NCI-H460 (cell line): Measurements from ENCODE around the gene SHMT1. TPM values are rescaled to one million over a fixed set of nuclear protein-coding genes. Genes with fewer than 3 reads are reported as not detected.

Experiments
- DNase-seq: peaks from one replicate; pipeline ENCODE4 v3.0.0-alpha.2; 2016; ENCODE audit warnings: low read depth; ENCODE audit errors: extremely low read depth
- total RNA-seq: library from RNA; depleted of rRNA; stranded (reverse); fragments of >200 nt; shearing (Covaris generic); gene quantifications from 2 replicates; pipeline ENCODE4 v1.2.3, GENCODE V29; 2014

SHMT1 gene
- total RNA-seq, 1 experiment from 2014 or later: 18.7 TPM

GRCh38 chr17:18328643-18329204 lies 34.6 kb downstream of the SHMT1 start:
- DNase-seq: no peak

GRCh38 chr17:18327556-18327955 lies 35.8 kb downstream of the SHMT1 start:
- no peak for DNase-seq

GRCh38 chr17:18327093-18327492 lies 36.3 kb downstream of the SHMT1 start:
- DNase-seq: no peak

GRCh38 chr17:18326572-18326971 lies 36.8 kb downstream of the SHMT1 start:
- no peak for DNase-seq

- DNase-seq: no peak
Observed at GRCh38 chr17:18326039-18326438, 37.3 kb downstream of the SHMT1 start.

- DNase-seq: no peak
Observed at GRCh38 chr17:18324140-18325050, 39.0 kb downstream of the SHMT1 start.

- DNase-seq: no peak
Observed at GRCh38 chr17:18323507-18324139, 39.7 kb downstream of the SHMT1 start.

GRCh38 chr17:18323007-18323406 lies 40.3 kb downstream of the SHMT1 start:
- no peak for DNase-seq

GRCh38 chr17:18322522-18322921 lies 40.8 kb downstream of the SHMT1 start:
- no peak for DNase-seq

- DNase-seq: peak; percentile 30
Observed at GRCh38 chr17:18321309-18321708, 42.0 kb downstream of the SHMT1 start.

GRCh38 chr17:18320301-18320700 lies 43.0 kb downstream of the SHMT1 start:
- no peak for DNase-seq

- no peak for DNase-seq
Observed at GRCh38 chr17:18319604-18320256, 43.6 kb downstream of the SHMT1 start.

- no peak for DNase-seq
Observed at GRCh38 chr17:18318771-18319450, 44.4 kb downstream of the SHMT1 start.

GRCh38 chr17:18318117-18318516 lies 45.2 kb downstream of the SHMT1 start:
- no peak for DNase-seq

GRCh38 chr17:18315961-18316360 lies 47.4 kb downstream of the SHMT1 start:
- DNase-seq: no peak

GRCh38 chr17:18315562-18315922 lies 47.8 kb downstream of the SHMT1 start:
- no peak for DNase-seq

- DNase-seq: peak; percentile 97
Observed at GRCh38 chr17:18314731-18315561, 48.4 kb downstream of the SHMT1 start, which contains the start of the genes SMCR8 and TOP3A. SMCR8 (plus strand) TSS chr17:18315293; CDS start chr17:18315790, 497 bp downstream. TOP3A (minus strand) TSS chr17:18314994; CDS start chr17:18314778, 216 bp downstream.

- no peak for DNase-seq
Observed at GRCh38 chr17:18314059-18314730, 49.2 kb downstream of the SHMT1 start.

GRCh38 chr17:18309202-18309601 lies 54.1 kb downstream of the SHMT1 start:
- DNase-seq: no peak
